LNCaP clone FGC (cell line): Measurements from ENCODE around the gene WEE1.

Experiments used
- DNase-seq: peaks from one replicate; pipeline ENCODE4 v3.0.0-alpha.2; 2011; ENCODE audit warnings: low read depth
- H3K4me3 ChIP-seq: 2 replicates; pipeline ENCODE4 v1.5.1; 2011; ENCODE audit warnings: mild to moderate bottlenecking, low read depth, low read length, control low read depth
- TF ChIP-seq, protein P1 (sequence below): IDR thresholded peaks from 2 replicates; pipeline ENCODE4 v1.5.1; 2012; ENCODE audit warnings: mild to moderate bottlenecking; ENCODE audit not compliant: control insufficient read depth, insufficient read depth; ENCODE audit errors: extremely low read depth

The WEE1 gene

DNA sequence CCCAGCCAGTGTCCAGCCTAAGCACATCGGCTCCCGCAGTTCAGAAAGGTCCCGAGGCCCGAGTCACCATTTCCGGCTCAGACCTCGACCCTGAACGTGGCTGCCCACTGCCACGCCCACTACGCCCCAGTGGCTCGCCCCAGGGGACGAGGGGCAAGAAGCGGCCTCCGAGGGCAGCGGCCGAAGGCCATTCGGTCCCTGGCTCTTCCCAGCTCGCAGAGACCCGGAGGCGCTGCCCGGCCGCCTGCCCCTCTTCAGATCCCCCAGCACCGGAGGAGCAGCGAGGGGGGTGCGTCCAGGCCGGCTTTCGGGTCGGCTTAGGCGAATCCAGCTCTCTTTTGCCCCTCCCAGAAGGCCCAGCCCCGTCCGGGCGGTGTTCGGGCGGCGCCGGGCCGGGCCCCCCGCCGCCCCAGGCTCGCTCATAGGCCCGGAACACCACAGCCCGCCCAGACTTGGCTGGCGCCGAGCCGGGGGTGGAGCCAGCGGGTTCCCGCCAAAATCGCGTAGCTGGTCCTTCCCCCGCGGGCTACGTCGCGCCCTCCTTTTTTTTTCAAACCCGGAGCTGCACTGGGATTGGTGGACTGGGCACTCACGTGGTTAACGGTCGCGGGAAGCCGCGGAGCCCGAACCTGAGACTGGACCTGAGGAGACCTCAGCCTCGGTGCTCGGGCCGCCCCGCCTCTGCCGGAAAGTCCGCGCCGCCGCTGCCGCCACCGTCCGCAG is at the start of gene WEE1:
TSS of gene WEE1 (plus strand) at position 619 of the 723 bp plus-strand sequence. CDS start 264 bp downstream, outside the sequence.
- DNase-seq: peak; percentile 92
- H3K4me3 ChIP-seq: peak within 1 kb of the TSS; percentile 70
- TF ChIP-seq, protein P1, sequence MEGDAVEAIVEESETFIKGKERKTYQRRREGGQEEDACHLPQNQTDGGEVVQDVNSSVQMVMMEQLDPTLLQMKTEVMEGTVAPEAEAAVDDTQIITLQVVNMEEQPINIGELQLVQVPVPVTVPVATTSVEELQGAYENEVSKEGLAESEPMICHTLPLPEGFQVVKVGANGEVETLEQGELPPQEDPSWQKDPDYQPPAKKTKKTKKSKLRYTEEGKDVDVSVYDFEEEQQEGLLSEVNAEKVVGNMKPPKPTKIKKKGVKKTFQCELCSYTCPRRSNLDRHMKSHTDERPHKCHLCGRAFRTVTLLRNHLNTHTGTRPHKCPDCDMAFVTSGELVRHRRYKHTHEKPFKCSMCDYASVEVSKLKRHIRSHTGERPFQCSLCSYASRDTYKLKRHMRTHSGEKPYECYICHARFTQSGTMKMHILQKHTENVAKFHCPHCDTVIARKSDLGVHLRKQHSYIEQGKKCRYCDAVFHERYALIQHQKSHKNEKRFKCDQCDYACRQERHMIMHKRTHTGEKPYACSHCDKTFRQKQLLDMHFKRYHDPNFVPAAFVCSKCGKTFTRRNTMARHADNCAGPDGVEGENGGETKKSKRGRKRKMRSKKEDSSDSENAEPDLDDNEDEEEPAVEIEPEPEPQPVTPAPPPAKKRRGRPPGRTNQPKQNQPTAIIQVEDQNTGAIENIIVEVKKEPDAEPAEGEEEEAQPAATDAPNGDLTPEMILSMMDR: no peak

GRCh38 chr11:9524001-9524400 is 49.5 kb upstream of the WEE1 start:
- DNase-seq: no peak
- TF ChIP-seq, protein P1: no peak
- H3K4me3 ChIP-seq: no peak overlapping the region

GRCh38 chr11:9525116-9525515 is 48.4 kb upstream of the WEE1 start:
- TF ChIP-seq, protein P1: no peak
- no peak for DNase-seq

DNA sequence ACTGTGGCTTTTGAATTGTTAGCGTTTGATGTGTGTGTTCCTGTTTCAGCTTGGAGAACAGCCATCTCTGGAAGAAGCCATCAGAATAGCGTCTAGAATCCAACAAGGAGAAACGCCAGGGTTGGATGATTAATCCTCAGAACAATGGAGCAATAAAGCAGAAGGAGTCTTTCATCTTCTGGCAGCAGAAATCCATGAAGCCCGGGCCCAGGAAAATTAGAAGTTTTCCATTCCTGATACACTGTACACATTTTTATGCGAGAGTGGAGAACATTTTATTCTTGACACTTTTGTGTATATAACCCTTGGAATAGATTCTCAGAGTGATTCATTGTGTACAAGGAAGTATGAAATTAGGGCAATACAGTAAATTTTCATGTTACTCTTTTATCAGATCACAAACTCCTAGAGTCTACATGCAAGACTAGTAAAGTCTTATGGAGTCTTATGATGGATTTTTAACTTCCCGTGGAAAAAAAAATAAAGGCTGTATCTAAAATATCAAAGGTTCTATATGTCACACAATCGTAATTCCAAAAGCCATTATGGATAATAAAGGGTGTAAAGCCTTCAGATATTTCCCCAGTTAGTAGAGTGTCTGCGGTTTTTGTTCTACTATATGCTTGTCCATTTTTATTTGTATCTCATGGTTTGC is 45.9 kb upstream of the WEE1 start:
- DNase-seq: no peak

More at GRCh38 chr11:9525116-9525515, 48.4 kb upstream of the WEE1 start:
- H3K4me3 ChIP-seq: no peak overlapping the region

DNA sequence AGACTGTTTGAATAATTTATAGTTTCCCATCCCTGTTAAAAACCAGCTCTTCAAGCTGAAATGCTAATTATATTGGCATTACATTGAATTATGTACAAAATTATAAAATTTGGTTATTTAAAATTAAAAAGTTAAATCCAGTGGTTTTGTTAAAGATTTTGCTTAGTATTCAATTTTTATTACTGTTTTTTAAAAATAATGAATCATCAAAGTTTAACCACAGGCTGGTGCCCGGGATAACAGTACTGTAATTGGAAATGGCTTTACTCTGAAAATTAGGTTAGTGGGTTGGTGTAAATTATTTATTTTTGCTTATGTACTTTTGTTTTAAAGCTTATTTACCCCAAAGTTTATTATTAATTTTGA is 45.4 kb upstream of the WEE1 start:
- no peak for DNase-seq
- TF ChIP-seq, protein P1: no peak
- H3K4me3 ChIP-seq: no peak overlapping the region

More for the DNA sequence above, 45.9 kb upstream of the WEE1 start:
- no peak overlapping the region for H3K4me3 ChIP-seq
- TF ChIP-seq, protein P1: no peak

- no peak overlapping the region for H3K4me3 ChIP-seq
- TF ChIP-seq, protein P1: no peak
- no peak for DNase-seq
Measured at GRCh38 chr11:9528573-9529333, 44.7 kb upstream of the WEE1 start.
